NCI-H1694 (cell line): Measurements from ENCODE around the gene PID1.

ENCODE experiments used
- DNase-seq: peaks from one replicate; lab custom pipeline; 2025; lab: John Stamatoyannopoulos, UW

Gene PID1

GRCh38 chr2:229009816-229010215, 261.3 kb downstream of the PID1 start:
- no peak for DNase-seq

GRCh38 chr2:229003256-229003655, 267.8 kb downstream of the PID1 start:
- no peak for DNase-seq

DNA sequence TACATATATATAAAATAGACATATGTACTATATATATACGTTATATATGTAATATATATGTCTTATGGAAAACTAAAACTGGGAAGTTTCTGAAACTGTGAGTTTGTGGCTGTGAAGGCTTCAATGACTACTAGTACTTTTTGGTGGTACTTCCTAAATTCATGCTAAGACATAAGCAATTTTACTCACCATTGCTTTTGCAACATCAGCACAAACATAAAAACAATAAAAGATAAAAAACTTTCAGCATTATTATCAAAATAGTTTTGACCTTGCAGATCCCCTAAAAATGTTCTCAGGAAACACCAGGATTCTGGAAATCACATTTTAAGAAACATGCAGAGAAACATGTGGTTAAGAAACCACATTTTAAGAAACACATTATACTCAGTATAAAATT, 269.9 kb downstream of the PID1 start:
- no peak for DNase-seq

DNA sequence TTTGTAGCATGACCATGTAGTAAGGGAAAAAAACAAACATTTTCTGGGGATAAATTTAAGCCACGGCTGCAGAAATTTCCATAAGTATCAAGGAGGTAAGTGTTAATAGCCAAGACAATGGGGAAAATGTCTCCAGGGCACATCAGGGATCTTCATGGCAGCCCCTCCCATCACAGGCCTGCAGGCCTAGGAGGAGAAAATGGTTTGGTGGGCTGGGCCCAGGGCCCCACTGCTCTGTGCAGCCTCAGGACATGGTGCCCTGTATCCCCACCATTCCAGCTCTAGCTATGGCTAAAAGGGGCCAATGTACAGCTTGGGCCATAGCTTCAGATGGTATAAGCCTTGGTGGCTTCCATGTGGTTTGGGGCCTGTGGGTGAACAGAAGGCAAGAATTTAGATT, 271.8 kb downstream of the PID1 start:
- no peak for DNase-seq

DNA sequence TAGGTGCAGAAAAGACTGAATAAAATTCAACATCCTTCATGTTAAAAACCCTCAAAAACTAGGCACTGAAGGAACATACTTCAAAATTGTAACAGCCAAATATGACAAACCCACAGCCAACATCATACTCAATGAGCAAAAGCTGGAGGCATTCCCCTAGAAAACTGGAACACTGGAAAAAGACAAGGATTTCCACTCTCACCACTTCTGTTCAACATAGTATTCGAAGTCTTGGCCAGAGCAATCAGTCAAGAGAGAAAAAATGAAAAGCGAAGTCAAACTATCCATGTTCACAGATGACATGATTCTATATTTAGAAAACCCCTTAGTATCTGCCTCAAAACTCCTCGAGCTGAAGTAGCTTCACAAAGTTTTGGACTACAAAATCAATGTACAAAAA, 282.3 kb downstream of the PID1 start:
- DNase-seq: no peak

DNA sequence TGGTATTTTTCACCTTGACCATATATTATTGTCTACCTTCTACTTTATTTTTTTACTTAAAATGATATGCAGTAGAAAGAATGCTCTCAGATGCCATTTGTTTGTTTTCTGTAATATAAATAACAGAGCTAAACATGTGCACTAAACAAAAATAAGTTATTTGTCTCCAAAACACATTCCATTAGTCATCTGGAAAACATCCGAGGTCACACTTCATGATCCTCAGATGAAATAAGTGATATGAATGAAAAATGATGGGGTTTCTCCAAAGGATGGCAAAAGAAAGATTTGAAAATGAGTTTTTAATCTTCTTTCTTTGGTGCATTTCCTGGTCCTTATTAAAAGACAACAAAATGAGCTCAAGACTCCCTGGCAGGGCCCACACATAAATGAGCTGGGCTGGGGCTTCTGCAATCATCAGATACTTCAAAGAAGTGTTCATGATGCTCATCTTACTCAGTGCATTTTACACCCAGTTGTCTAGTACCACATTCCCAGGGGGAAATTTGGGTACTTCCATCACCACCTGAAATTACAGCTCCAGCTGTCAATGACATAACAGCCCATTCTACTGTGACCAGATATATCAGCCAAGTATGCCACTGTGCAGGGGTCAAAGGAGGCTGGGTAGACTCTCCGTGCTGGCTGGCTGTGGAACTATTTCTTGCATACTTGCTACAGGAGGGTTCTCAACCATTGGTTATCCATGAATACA, 283.5 kb downstream of the PID1 start:
- DNase-seq: no peak

GRCh38 chr2:228986961-228987360, 284.1 kb downstream of the PID1 start:
- no peak for DNase-seq

- DNase-seq: no peak
Measured at GRCh38 chr2:228983700-228984099, 287.4 kb downstream of the PID1 start.

- DNase-seq: no peak
Measured at GRCh38 chr2:228974169-228974568, 296.9 kb downstream of the PID1 start.
